ENCODE measurements around the gene CAMK2D.

CAMK2D gene

DNA sequence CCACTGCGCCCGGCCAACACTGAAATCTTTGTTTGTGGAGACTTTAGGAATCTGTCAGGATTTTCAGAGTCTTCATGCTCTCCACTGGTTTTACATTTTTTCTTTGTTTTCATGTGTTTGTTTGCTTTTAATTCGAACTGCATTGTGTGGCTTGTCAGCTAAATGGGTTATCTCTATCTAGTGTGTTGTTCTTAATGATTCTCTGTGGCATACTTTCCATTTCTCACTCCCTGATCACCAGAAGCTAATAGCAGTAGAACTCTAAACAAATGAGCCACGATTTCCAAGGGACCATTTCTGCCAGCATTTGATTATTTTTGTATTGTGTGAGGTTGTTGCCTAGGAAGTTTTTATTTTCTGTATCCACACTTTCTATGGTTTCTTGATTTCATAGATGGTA, 352.4 kb downstream of the CAMK2D start:
- no peak overlapping the region for H3K27ac ChIP-seq (ENCODE audit: low read length)
- H4K20me1 ChIP-seq (ENCODE audit: insufficient read depth, low read length) = no peaks in the 10 kb centered on the region
- no peaks in the 10 kb centered on the region for H3K9me3 ChIP-seq (replicated peaks; ENCODE audit: insufficient read depth, low read length)
- TF ChIP-seq, protein P1, sequence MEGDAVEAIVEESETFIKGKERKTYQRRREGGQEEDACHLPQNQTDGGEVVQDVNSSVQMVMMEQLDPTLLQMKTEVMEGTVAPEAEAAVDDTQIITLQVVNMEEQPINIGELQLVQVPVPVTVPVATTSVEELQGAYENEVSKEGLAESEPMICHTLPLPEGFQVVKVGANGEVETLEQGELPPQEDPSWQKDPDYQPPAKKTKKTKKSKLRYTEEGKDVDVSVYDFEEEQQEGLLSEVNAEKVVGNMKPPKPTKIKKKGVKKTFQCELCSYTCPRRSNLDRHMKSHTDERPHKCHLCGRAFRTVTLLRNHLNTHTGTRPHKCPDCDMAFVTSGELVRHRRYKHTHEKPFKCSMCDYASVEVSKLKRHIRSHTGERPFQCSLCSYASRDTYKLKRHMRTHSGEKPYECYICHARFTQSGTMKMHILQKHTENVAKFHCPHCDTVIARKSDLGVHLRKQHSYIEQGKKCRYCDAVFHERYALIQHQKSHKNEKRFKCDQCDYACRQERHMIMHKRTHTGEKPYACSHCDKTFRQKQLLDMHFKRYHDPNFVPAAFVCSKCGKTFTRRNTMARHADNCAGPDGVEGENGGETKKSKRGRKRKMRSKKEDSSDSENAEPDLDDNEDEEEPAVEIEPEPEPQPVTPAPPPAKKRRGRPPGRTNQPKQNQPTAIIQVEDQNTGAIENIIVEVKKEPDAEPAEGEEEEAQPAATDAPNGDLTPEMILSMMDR (IDR thresholded peaks at IDR 0.05; ENCODE audit: low read length) = no peak
- TF ChIP-seq EZH2phosphoT487 (IDR thresholded peaks at IDR 0.05; ENCODE audit: low read length) (no peak), EZH2 (optimal IDR thresholded peaks at IDR 0.05; ENCODE audit: low read depth, low read length) (no peak)
- no peaks in the 10 kb centered on the region for H3F3A ChIP-seq (ENCODE audit: insufficient read depth, low read length)
- H3K79me2 ChIP-seq (ENCODE audit: low read length) = no peaks in the 10 kb centered on the region
- no peak for DNase-seq
- no peak overlapping the region for H3K9ac ChIP-seq (ENCODE audit: low read length)
- no peak overlapping the region for H3K4me3 ChIP-seq (ENCODE audit: low read length)
- no peaks in the 10 kb centered on the region for H3K36me3 ChIP-seq (replicated peaks; ENCODE audit: insufficient read depth, low read length)
- H3K4me1 ChIP-seq (ENCODE audit: low read length) = peaks cover 8% of the 10 kb centered on the region
- H3K27me3 ChIP-seq (replicated peaks; ENCODE audit: insufficient read depth, low read length) = no peaks in the 10 kb centered on the region
- no peaks in the 10 kb centered on the region for H3K9me2 ChIP-seq (replicated peaks; ENCODE audit: insufficient read depth, low read length)
- H2AFZ ChIP-seq (ENCODE audit: low read length) = no peak overlapping the region
- no peak overlapping the region for H3K4me2 ChIP-seq (ENCODE audit: low read depth, low read length)

DNA sequence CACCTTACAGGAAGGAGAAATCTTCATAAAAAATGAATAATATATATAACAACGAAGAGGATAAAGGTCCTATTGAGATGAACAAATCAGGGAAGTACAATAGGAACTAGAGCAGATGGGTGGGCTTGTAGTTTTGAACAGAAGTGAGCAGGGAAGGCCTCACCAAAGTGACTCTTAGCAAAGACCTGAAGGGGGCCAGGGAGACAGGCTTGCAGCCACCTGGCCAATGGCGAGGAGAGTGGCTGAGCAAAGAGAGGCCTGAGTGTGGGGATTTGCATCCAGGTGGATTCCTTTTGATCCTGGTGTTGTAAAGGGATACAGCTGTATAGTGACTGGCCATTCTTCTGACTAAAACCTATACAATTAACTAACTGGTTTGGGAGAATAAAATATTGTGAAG, 354.1 kb downstream of the CAMK2D start:
- no peak overlapping the region for H3K27ac ChIP-seq (ENCODE audit: low read length)
- TF ChIP-seq EZH2 (optimal IDR thresholded peaks at IDR 0.05; ENCODE audit: low read depth, low read length) (no peak), EZH2phosphoT487 (IDR thresholded peaks at IDR 0.05; ENCODE audit: low read length) (no peak)
- TF ChIP-seq, protein P1 (IDR thresholded peaks at IDR 0.05; ENCODE audit: low read length) = no peak
- H3K9me2 ChIP-seq (replicated peaks; ENCODE audit: insufficient read depth, low read length) = no peaks in the 10 kb centered on the region
- no peak overlapping the region for H3K4me3 ChIP-seq (ENCODE audit: low read length)
- H3K9ac ChIP-seq (ENCODE audit: low read length) = no peak overlapping the region
- H3K4me1 ChIP-seq (ENCODE audit: low read length) = peaks cover 8% of the 10 kb centered on the region
- no peaks in the 10 kb centered on the region for H3K27me3 ChIP-seq (replicated peaks; ENCODE audit: insufficient read depth, low read length)
- no peaks in the 10 kb centered on the region for H4K20me1 ChIP-seq (ENCODE audit: insufficient read depth, low read length)
- DNase-seq = no peak
- H2AFZ ChIP-seq (ENCODE audit: low read length) = no peak overlapping the region
- H3K36me3 ChIP-seq (replicated peaks; ENCODE audit: insufficient read depth, low read length) = no peaks in the 10 kb centered on the region
- H3F3A ChIP-seq (ENCODE audit: insufficient read depth, low read length) = no peaks in the 10 kb centered on the region
- no peaks in the 10 kb centered on the region for H3K79me2 ChIP-seq (ENCODE audit: low read length)
- no peaks in the 10 kb centered on the region for H3K9me3 ChIP-seq (replicated peaks; ENCODE audit: insufficient read depth, low read length)
- no peak overlapping the region for H3K4me2 ChIP-seq (ENCODE audit: low read depth, low read length)

DNA sequence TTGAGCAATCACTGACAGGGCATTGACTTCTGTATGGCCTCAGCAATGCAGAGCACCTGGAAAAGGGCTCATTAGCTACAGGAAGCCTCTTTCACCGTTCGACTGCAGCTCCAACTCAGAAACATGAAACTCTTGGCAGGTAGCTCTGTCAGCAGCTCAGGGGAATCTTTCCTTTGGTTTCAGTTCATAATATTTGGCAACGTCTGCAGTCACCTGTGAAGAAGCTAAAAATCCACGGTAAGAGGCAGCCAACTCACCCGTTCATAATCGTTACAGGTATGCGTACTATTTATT, 354.9 kb downstream of the CAMK2D start:
- Histone ChIP-seq H3K9ac (ENCODE audit: low read length) (no peak overlapping the region), H3K4me2 (ENCODE audit: low read depth, low read length) (no peak overlapping the region), H3K4me3 (ENCODE audit: low read length) (no peak overlapping the region), H3K79me2 (ENCODE audit: low read length) (no peaks in the 10 kb centered on the region), H3K9me2 (replicated peaks; ENCODE audit: insufficient read depth, low read length) (no peaks in the 10 kb centered on the region), H3F3A (ENCODE audit: insufficient read depth, low read length) (no peaks in the 10 kb centered on the region), H3K36me3 (replicated peaks; ENCODE audit: insufficient read depth, low read length) (no peaks in the 10 kb centered on the region), H3K9me3 (replicated peaks; ENCODE audit: insufficient read depth, low read length) (no peaks in the 10 kb centered on the region), H3K27ac (ENCODE audit: low read length) (no peak overlapping the region), H3K4me1 (ENCODE audit: low read length) (peaks cover 8% of the 10 kb centered on the region), H2AFZ (ENCODE audit: low read length) (no peak overlapping the region), H3K27me3 (replicated peaks; ENCODE audit: insufficient read depth, low read length) (no peaks in the 10 kb centered on the region), H4K20me1 (ENCODE audit: insufficient read depth, low read length) (no peaks in the 10 kb centered on the region)
- TF ChIP-seq, protein P1 (IDR thresholded peaks at IDR 0.05; ENCODE audit: low read length) = no peak
- TF ChIP-seq EZH2phosphoT487 (IDR thresholded peaks at IDR 0.05; ENCODE audit: low read length) (no peak), EZH2 (optimal IDR thresholded peaks at IDR 0.05; ENCODE audit: low read depth, low read length) (no peak)
- peak; percentile 56 for DNase-seq
